HEK293 (cell line): ENCODE results near the gene ZNF609.

Experiments used
- CTCF ChIA-PET: fragments of 350-600 bp; formaldehyde crosslinking; extraction: SDS; loops from one replicate; lab custom pipeline; 2021; ENCODE audit warnings: antibody characterized with exemption; lab: Yijun Ruan, JAX
- POLR2A ChIA-PET: fragments of 300-600 bp; formaldehyde crosslinking; extraction: SDS; loops from one replicate; lab custom pipeline; 2020; ENCODE audit warnings: antibody characterized with exemption, inconsistent platforms; lab: Yijun Ruan, JAX
- H3K27ac ChIP-seq: fragments of 200-500 bp; sonication (Bioruptor generic); 2 replicates; pipeline ENCODE4 v1.5.1; 2014; ENCODE audit warnings: low read depth, low read length, control low read depth, inconsistent platforms; ENCODE audit errors: extremely low read depth
- H3K36me3 ChIP-seq, 2 experiments: fragments of 200-500 bp in 1 of 2; sonication (Bioruptor generic) in 1 of 2; 1 replicate in 1 of 2; 2 replicates in 1 of 2; pipeline ENCODE4 v1.5.1; 2014 to 2017; ENCODE audit warnings: inconsistent platforms in 2 of 2, low read length in 2 of 2; ENCODE audit not compliant: control insufficient read depth in 2 of 2, insufficient read depth in 1 of 2
- H3K4me1 ChIP-seq: fragments of 200-500 bp; sonication (Bioruptor generic); 2 replicates; pipeline ENCODE4 v1.5.1; 2014; ENCODE audit warnings: mild to moderate bottlenecking, low read length, inconsistent platforms; ENCODE audit not compliant: control insufficient read depth, insufficient read depth
- H3K4me3 ChIP-seq: 2 replicates; pipeline ENCODE4 v1.5.1; 2011; ENCODE audit warnings: low read depth, mild to moderate bottlenecking, control low read depth, low read length, moderate library complexity
- H3K9me3 ChIP-seq: fragments of 200-500 bp; sonication (Bioruptor generic); 2 replicates; pipeline ENCODE4 v1.5.1; 2014; ENCODE audit warnings: low read depth, low read length, inconsistent platforms; ENCODE audit not compliant: control insufficient read depth, insufficient read depth
- IKZF3 ChIP-seq: fragments of 450-650 bp; IDR thresholded peaks from 2 replicates; pipeline ENCODE4 v1.5.0; 2018; ENCODE audit warnings: missing biosample characterization, mild to moderate bottlenecking, missing genetic modification characterization, moderate library complexity
- KLF1 ChIP-seq: fragments of 450-650 bp; formaldehyde crosslinking; IDR thresholded peaks from 2 replicates; pipeline ENCODE4 v1.5.1; 2016; ENCODE audit warnings: missing biosample characterization, missing genetic modification characterization
- KLF10 ChIP-seq: fragments of 450-650 bp; IDR thresholded peaks from 2 replicates; pipeline ENCODE4 v1.5.1; 2018; ENCODE audit warnings: missing biosample characterization, mild to moderate bottlenecking, missing genetic modification characterization
- MZF1 ChIP-seq: fragments of 450-650 bp; formaldehyde crosslinking; IDR thresholded peaks from 2 replicates; pipeline ENCODE4 v1.5.1; 2017; ENCODE audit warnings: missing biosample characterization, missing genetic modification characterization, borderline replicate concordance
- SCRT2 ChIP-seq: fragments of 450-650 bp; formaldehyde crosslinking; IDR thresholded peaks from 2 replicates; pipeline ENCODE4 v1.5.1; 2016; ENCODE audit warnings: missing biosample characterization, missing genetic modification characterization
- ZEB2 ChIP-seq: fragments of 450-650 bp; formaldehyde crosslinking; IDR thresholded peaks from 2 replicates; pipeline ENCODE4 v1.5.1; 2016; ENCODE audit warnings: missing biosample characterization, missing genetic modification characterization
- ZFP37 ChIP-seq: fragments of 450-650 bp; formaldehyde crosslinking; IDR thresholded peaks from 2 replicates; pipeline ENCODE4 v1.5.1; 2016; ENCODE audit warnings: missing biosample characterization, missing genetic modification characterization
- ZNF133 ChIP-seq: fragments of 450-650 bp; formaldehyde crosslinking; IDR thresholded peaks from 2 replicates; pipeline ENCODE4 v1.5.1; 2016; ENCODE audit warnings: missing biosample characterization, missing genetic modification characterization
- ZNF214 ChIP-seq: fragments of 450-650 bp; formaldehyde crosslinking; IDR thresholded peaks from 2 replicates; pipeline ENCODE4 v1.5.1; 2017; ENCODE audit warnings: missing biosample characterization, mild to moderate bottlenecking, missing genetic modification characterization, borderline replicate concordance
- ZNF280C ChIP-seq: fragments of 450-650 bp; formaldehyde crosslinking; IDR thresholded peaks from 2 replicates; pipeline ENCODE4 v1.5.1; 2016; ENCODE audit warnings: missing biosample characterization, missing genetic modification characterization
- ZNF311 ChIP-seq: fragments of 450-650 bp; formaldehyde crosslinking; IDR thresholded peaks from 2 replicates; pipeline ENCODE4 v1.5.1; 2017; ENCODE audit warnings: missing biosample characterization, missing genetic modification characterization, borderline replicate concordance
- ZNF335 ChIP-seq: fragments of 450-650 bp; formaldehyde crosslinking; conservative IDR thresholded peaks from 2 replicates; pipeline ENCODE4 v1.5.1; 2016; ENCODE audit warnings: missing biosample characterization, missing genetic modification characterization
- ZNF600 ChIP-seq: fragments of 450-650 bp; formaldehyde crosslinking; IDR thresholded peaks from 2 replicates; pipeline ENCODE4 v1.5.1; 2016; ENCODE audit warnings: missing biosample characterization, missing genetic modification characterization
- ZNF629 ChIP-seq: fragments of 450-650 bp; formaldehyde crosslinking; IDR thresholded peaks from 2 replicates; pipeline ENCODE4 v1.5.1; 2017; ENCODE audit warnings: missing biosample characterization, missing genetic modification characterization
- ZNF701 ChIP-seq: fragments of 450-650 bp; formaldehyde crosslinking; IDR thresholded peaks from 2 replicates; pipeline ENCODE4 v1.5.1; 2016; ENCODE audit warnings: missing biosample characterization, missing genetic modification characterization
- ZNF777 ChIP-seq: fragments of 450-650 bp; formaldehyde crosslinking; IDR thresholded peaks from 2 replicates; pipeline ENCODE4 v1.5.1; 2017; ENCODE audit warnings: missing biosample characterization, missing genetic modification characterization, borderline replicate concordance
- ZNF785 ChIP-seq: fragments of 450-650 bp; formaldehyde crosslinking; IDR thresholded peaks from 2 replicates; pipeline ENCODE4 v1.5.1; 2016; ENCODE audit warnings: missing biosample characterization, missing genetic modification characterization
- ZXDB ChIP-seq: fragments of 450-650 bp; formaldehyde crosslinking; IDR thresholded peaks from 2 replicates; pipeline ENCODE4 v1.5.1; 2016; ENCODE audit warnings: missing biosample characterization, missing genetic modification characterization
- TF ChIP-seq, protein P1 (sequence below): fragments of 450-650 bp; formaldehyde crosslinking; IDR thresholded peaks from 2 replicates; pipeline ENCODE4 v1.5.1; 2017; ENCODE audit warnings: missing biosample characterization, missing genetic modification characterization

Gene ZNF609

GRCh38 chr15:64699751-64700388 lies 239.5 kb downstream of the ZNF609 start (continued):
- TF ChIP-seq ZNF600 (tag by site-specific recombination) (peak; percentile 91), KLF1 (tag by site-specific recombination) (peak; percentile 31; the same call in 1 of the 2 replicates), IKZF3 (peak; percentile 39), KLF10 (tag by site-specific recombination) (peak; percentile 53; the same call in 1 of the 2 replicates), ZXDB (peak; percentile 39; the same call in 1 of the 2 replicates), MZF1 (peak; percentile 72; the same call in 1 of the 2 replicates), ZNF214 (tag by site-specific recombination) (no peak), ZNF335 (tag by site-specific recombination) (0 out of 2 replicates have a peak, but pooled peaks have one; percentile 17), ZNF629 (tag by site-specific recombination) (0 out of 2 replicates have a peak, but pooled peaks have one; percentile 21)

DNA sequence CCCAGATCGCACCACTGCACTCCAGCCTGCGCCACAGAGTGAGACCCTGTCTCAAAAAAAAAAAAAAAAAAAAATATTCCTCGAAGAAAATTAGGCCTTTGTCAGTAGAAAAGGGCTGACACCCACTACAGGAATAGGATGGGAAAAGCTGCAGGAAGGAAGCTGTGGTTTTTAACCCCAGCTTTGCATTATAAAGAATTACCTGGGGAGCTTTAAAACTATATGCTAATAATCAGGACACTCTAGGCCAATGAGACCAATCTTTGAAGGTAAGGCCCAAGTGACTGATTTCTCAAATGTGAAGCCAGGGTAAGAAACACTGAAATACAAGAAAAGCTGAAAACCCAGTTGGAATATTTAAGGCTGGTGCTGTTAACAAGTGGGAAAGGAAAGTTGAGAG lies 240.7 kb downstream of the ZNF609 start:
- Histone ChIP-seq H3K4me1 (peaks cover 21% of the 10 kb centered on the region), H3K36me3 (peaks cover 0 to 7% of the 10 kb centered on the region in 2 experiments; a peak in 1 of 3 replicates), H3K27ac (peak overlapping the region; percentile 48; the same call in 1 of the 2 replicates), H3K9me3 (no peaks in the 10 kb centered on the region), H3K4me3 (no peak overlapping the region)
- no peak for TF ChIP-seq ZNF280C (tag by site-specific recombination)
- no peak for TF ChIP-seq ZNF311
- no peak for TF ChIP-seq ZNF785 (tag by site-specific recombination)
- TF ChIP-seq, protein P1, sequence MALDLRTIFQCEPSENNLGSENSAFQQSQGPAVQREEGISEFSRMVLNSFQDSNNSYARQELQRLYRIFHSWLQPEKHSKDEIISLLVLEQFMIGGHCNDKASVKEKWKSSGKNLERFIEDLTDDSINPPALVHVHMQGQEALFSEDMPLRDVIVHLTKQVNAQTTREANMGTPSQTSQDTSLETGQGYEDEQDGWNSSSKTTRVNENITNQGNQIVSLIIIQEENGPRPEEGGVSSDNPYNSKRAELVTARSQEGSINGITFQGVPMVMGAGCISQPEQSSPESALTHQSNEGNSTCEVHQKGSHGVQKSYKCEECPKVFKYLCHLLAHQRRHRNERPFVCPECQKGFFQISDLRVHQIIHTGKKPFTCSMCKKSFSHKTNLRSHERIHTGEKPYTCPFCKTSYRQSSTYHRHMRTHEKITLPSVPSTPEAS (tag by site-specific recombination), result no peak
- no peak for TF ChIP-seq ZNF777 (tag by site-specific recombination)
- ChIA-PET CTCF (interaction anchor here (0.5 to 1.8 kb wide), 6 partner anchors 11 to 586 kb away, joined by 3 to 7 read pairs (median 3); no protein-coding TSS in a partner anchor), POLR2A (interaction anchor here (0.7 kb wide), 1 partner anchor 27 kb away, joined by 7 read pairs; no protein-coding TSS in a partner anchor)

DNA sequence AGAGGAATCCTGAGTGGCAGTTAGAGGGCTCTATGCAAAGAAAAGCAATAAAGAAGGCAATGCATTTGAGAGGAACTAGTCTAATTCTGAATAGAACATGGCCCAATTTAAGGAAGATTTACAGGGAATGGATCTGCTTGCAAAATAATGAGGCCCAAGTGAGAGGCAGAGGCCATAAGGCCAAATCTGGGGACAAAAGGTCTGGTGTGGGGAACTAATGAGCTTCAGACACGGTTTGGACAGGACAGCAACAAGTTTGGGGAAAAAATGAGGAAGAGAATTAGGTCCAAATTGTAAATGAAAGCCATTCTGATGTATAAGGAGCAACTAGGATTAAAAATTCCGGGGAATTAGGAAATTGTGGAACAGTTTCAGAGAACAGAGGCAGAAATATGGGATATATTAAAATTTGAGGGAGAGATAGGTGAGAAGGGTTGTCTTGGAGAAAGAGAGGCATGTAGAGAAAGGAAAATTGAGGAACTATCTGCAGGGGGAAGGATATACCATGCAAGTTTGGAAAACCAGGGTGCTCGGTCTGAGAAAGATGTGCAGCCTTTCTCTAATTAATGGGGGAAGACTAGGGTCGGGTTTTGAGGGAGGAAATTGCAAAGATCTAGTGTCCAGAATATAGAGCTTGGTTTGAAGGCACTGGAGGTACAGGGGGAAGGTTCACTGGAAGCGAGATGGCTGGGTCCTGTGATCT lies 241.3 kb downstream of the ZNF609 start:
- H3K9me3 ChIP-seq, result no peaks in the 10 kb centered on the region
- TF ChIP-seq ZNF133 (tag by site-specific recombination) (no peak), ZNF701 (tag by site-specific recombination) (no peak), ZEB2 (tag by site-specific recombination) (no peak), ZFP37 (tag by site-specific recombination) (no peak), SCRT2 (tag by site-specific recombination) (peak; percentile 68)
- ChIA-PET POLR2A (interaction anchor here (0.7 kb wide), 1 partner anchor 26 kb away, joined by 7 read pairs; no protein-coding TSS in a partner anchor), CTCF (interaction anchor here (0.5 to 1.8 kb wide), 6 partner anchors 12 to 585 kb away, joined by 3 to 7 read pairs (median 3); no protein-coding TSS in a partner anchor)
- peak overlapping the region; percentile 74; the same call in 1 of the 2 replicates for H3K27ac ChIP-seq
- H3K4me3 ChIP-seq, result peak overlapping the region; percentile 89
- H3K36me3 ChIP-seq, result peaks cover 0 to 7% of the 10 kb centered on the region in 2 experiments; a peak in 1 of 3 replicates
- H3K4me1 ChIP-seq, result peaks cover 21% of the 10 kb centered on the region
